Activated T-cell treated with anti-CD3 and anti-CD28 coated beads, Interleukin-2, amount 50 U/mL, for 24 hours (primary cell): ENCODE results near the gene KIF1A.
A peak's percentile ranks its signal among the peaks of the same experiment; 100 is the strongest.

ENCODE experiments used
- DNase-seq: peaks from one replicate; pipeline ENCODE4 v3.0.0-alpha.2; 2020
- H3K27ac Mint-ChIP-seq: 2 replicates; pipeline ENCODE4 v1.8.0; 2020; ENCODE audit warnings: mild to moderate bottlenecking, mixed read lengths
- H3K27me3 Mint-ChIP-seq: 2 replicates; pipeline ENCODE4 v1.8.0; 2020; ENCODE audit warnings: mixed read lengths
- H3K36me3 Mint-ChIP-seq: 2 replicates; pipeline ENCODE4 v1.8.0; 2020; ENCODE audit warnings: low read depth, mixed read lengths
- H3K4me1 Mint-ChIP-seq: 2 replicates; pipeline ENCODE4 v1.8.0; 2020; ENCODE audit warnings: low read depth, mixed read lengths
- H3K4me3 Mint-ChIP-seq: 2 replicates; pipeline ENCODE4 v1.8.0; 2020; ENCODE audit warnings: mild to moderate bottlenecking, moderate library complexity, mixed read lengths
- H3K9me3 Mint-ChIP-seq: 2 replicates; pipeline ENCODE4 v1.8.0; 2020; ENCODE audit warnings: mixed read lengths

KIF1A gene

GRCh38 chr2:240816584-240817495 is 3.2 kb downstream of the KIF1A start:
- no peak for DNase-seq
- Mint-ChIP-seq H3K27me3 (peaks cover 34% of the 10 kb centered on the region), H3K9me3 (no peaks in the 10 kb centered on the region), H3K27ac (no peak overlapping the region), H3K4me1 (peaks cover 9% of the 10 kb centered on the region), H3K4me3 (no peak overlapping the region), H3K36me3 (no peaks in the 10 kb centered on the region)

- no peaks in the 10 kb centered on the region for H3K9me3 Mint-ChIP-seq
- DNase-seq, result no peak
- peaks cover 6% of the 10 kb centered on the region for H3K4me1 Mint-ChIP-seq
- no peaks in the 10 kb centered on the region for H3K36me3 Mint-ChIP-seq
- H3K27ac Mint-ChIP-seq, result no peak overlapping the region
- H3K4me3 Mint-ChIP-seq, result no peak overlapping the region
- H3K27me3 Mint-ChIP-seq, result peaks cover 25% of the 10 kb centered on the region
These were observed 4.0 kb downstream of the KIF1A start for GRCh38 chr2:240815761-240816583.

- DNase-seq, result no peak
- peaks cover 22% of the 10 kb centered on the region for H3K27me3 Mint-ChIP-seq
- no peak overlapping the region for H3K27ac Mint-ChIP-seq
- H3K4me1 Mint-ChIP-seq, result peaks cover 4% of the 10 kb centered on the region
- H3K36me3 Mint-ChIP-seq, result no peaks in the 10 kb centered on the region
- H3K4me3 Mint-ChIP-seq, result no peak overlapping the region
- H3K9me3 Mint-ChIP-seq, result no peaks in the 10 kb centered on the region
These were observed 4.9 kb downstream of the KIF1A start for GRCh38 chr2:240814946-240815760.

GRCh38 chr2:240814280-240814679 is 5.7 kb downstream of the KIF1A start:
- no peak for DNase-seq
- Mint-ChIP-seq H3K27ac (no peak overlapping the region), H3K36me3 (no peaks in the 10 kb centered on the region), H3K27me3 (peaks cover 23% of the 10 kb centered on the region), H3K4me1 (peaks cover 4% of the 10 kb centered on the region), H3K4me3 (no peak overlapping the region), H3K9me3 (no peaks in the 10 kb centered on the region)

- Mint-ChIP-seq H3K4me1 (peaks cover 2% of the 10 kb centered on the region), H3K27ac (no peak overlapping the region), H3K36me3 (no peaks in the 10 kb centered on the region), H3K27me3 (peaks cover 20% of the 10 kb centered on the region), H3K9me3 (no peaks in the 10 kb centered on the region), H3K4me3 (no peak overlapping the region)
- peak; percentile 7 for DNase-seq
These were observed 6.6 kb downstream of the KIF1A start for GRCh38 chr2:240813231-240813921.

GRCh38 chr2:240812721-240813120 is 7.3 kb downstream of the KIF1A start:
- DNase-seq, result peak; percentile 19
- Mint-ChIP-seq H3K27ac (no peak overlapping the region), H3K36me3 (no peaks in the 10 kb centered on the region), H3K9me3 (no peaks in the 10 kb centered on the region), H3K4me3 (no peak overlapping the region), H3K27me3 (peaks cover 13% of the 10 kb centered on the region), H3K4me1 (no peaks in the 10 kb centered on the region)

- DNase-seq, result no peak
- H3K4me1 Mint-ChIP-seq, result no peaks in the 10 kb centered on the region
These were observed 7.7 kb downstream of the KIF1A start for GRCh38 chr2:240812301-240812680.

GRCh38 chr2:240811346-240812300 is 8.4 kb downstream of the KIF1A start:
- H3K36me3 Mint-ChIP-seq, result no peaks in the 10 kb centered on the region
- peak; percentile 19 for DNase-seq
- no peak overlapping the region for H3K27ac Mint-ChIP-seq
- H3K9me3 Mint-ChIP-seq, result no peaks in the 10 kb centered on the region
- no peaks in the 10 kb centered on the region for H3K4me1 Mint-ChIP-seq
- H3K4me3 Mint-ChIP-seq, result no peak overlapping the region
- peaks cover 7% of the 10 kb centered on the region for H3K27me3 Mint-ChIP-seq

More at GRCh38 chr2:240812301-240812680, 7.7 kb downstream of the KIF1A start:
- no peak overlapping the region for H3K4me3 Mint-ChIP-seq
- no peak overlapping the region for H3K27ac Mint-ChIP-seq
- H3K9me3 Mint-ChIP-seq, result no peaks in the 10 kb centered on the region
- no peaks in the 10 kb centered on the region for H3K36me3 Mint-ChIP-seq
- H3K27me3 Mint-ChIP-seq, result peaks cover 9% of the 10 kb centered on the region

GRCh38 chr2:240810621-240811020 is 9.4 kb downstream of the KIF1A start:
- Mint-ChIP-seq H3K4me3 (no peak overlapping the region), H3K4me1 (no peaks in the 10 kb centered on the region), H3K9me3 (no peaks in the 10 kb centered on the region), H3K36me3 (no peaks in the 10 kb centered on the region), H3K27me3 (peaks cover 2% of the 10 kb centered on the region), H3K27ac (no peak overlapping the region)
- DNase-seq, result peak; percentile 17

- no peak overlapping the region for H3K4me3 Mint-ChIP-seq
- no peaks in the 10 kb centered on the region for H3K36me3 Mint-ChIP-seq
- DNase-seq, result no peak
- H3K27me3 Mint-ChIP-seq, result peaks cover 2% of the 10 kb centered on the region
- H3K9me3 Mint-ChIP-seq, result no peaks in the 10 kb centered on the region
- H3K27ac Mint-ChIP-seq, result no peak overlapping the region
- no peaks in the 10 kb centered on the region for H3K4me1 Mint-ChIP-seq
These were observed 9.8 kb downstream of the KIF1A start for GRCh38 chr2:240810199-240810598.

- Mint-ChIP-seq H3K27ac (no peak overlapping the region), H3K4me1 (no peaks in the 10 kb centered on the region), H3K36me3 (no peaks in the 10 kb centered on the region), H3K4me3 (no peak overlapping the region), H3K27me3 (peaks cover 6% of the 10 kb centered on the region), H3K9me3 (no peaks in the 10 kb centered on the region)
- no peak for DNase-seq
These were observed 10.7 kb downstream of the KIF1A start for GRCh38 chr2:240809276-240809675.

- H3K4me1 Mint-ChIP-seq, result no peaks in the 10 kb centered on the region
- no peaks in the 10 kb centered on the region for H3K36me3 Mint-ChIP-seq
- H3K27ac Mint-ChIP-seq, result no peak overlapping the region
- no peaks in the 10 kb centered on the region for H3K9me3 Mint-ChIP-seq
- peaks cover 15% of the 10 kb centered on the region for H3K27me3 Mint-ChIP-seq
- H3K4me3 Mint-ChIP-seq, result no peak overlapping the region
- no peak for DNase-seq
These were observed 13.6 kb downstream of the KIF1A start for GRCh38 chr2:240806459-240806858.

- H3K27ac Mint-ChIP-seq, result no peak overlapping the region
These were observed 14.0 kb downstream of the KIF1A start for GRCh38 chr2:240806006-240806405.

More at GRCh38 chr2:240806006-240806405, 14.0 kb downstream of the KIF1A start:
- no peak for DNase-seq
- no peaks in the 10 kb centered on the region for H3K9me3 Mint-ChIP-seq
- no peaks in the 10 kb centered on the region for H3K4me1 Mint-ChIP-seq
- no peak overlapping the region for H3K4me3 Mint-ChIP-seq
- H3K27me3 Mint-ChIP-seq, result peaks cover 18% of the 10 kb centered on the region
- H3K36me3 Mint-ChIP-seq, result no peaks in the 10 kb centered on the region
